Stimulated activated CD4-positive, alpha-beta T cell treated with anti-CD3 and anti-CD28 coated beads, Interleukin-15, amount 100 ng/mL, for 1 hour (primary cell): ENCODE measurements around the gene DPH5.

Experiments
- DNase-seq, 2 donors: peaks; one replicate each; pipeline ENCODE4 v3.0.0-alpha.2; 2020; ENCODE audit warnings: low read depth in 1 of 2, low spot score in 1 of 2

The DPH5 gene

DNA sequence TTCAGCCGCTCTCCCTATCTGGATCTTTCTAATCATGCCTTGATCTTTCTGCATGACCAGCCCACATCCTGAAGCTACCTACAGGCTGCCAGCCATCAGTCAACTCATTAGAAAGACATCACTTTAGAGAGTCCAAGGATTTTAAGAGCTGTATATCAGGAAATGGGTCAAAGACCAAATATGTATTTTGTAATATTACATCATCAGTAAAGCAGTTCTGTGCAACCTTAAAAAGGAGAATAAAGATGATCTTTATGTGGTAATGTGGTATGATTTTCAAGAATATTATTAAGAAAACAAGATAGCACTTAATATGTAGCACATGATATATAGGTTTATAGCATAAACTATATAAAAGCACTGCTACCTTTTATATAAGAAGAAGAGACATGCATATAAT lies 82.1 kb downstream of the DPH5 start:
- no peak for DNase-seq

DNA sequence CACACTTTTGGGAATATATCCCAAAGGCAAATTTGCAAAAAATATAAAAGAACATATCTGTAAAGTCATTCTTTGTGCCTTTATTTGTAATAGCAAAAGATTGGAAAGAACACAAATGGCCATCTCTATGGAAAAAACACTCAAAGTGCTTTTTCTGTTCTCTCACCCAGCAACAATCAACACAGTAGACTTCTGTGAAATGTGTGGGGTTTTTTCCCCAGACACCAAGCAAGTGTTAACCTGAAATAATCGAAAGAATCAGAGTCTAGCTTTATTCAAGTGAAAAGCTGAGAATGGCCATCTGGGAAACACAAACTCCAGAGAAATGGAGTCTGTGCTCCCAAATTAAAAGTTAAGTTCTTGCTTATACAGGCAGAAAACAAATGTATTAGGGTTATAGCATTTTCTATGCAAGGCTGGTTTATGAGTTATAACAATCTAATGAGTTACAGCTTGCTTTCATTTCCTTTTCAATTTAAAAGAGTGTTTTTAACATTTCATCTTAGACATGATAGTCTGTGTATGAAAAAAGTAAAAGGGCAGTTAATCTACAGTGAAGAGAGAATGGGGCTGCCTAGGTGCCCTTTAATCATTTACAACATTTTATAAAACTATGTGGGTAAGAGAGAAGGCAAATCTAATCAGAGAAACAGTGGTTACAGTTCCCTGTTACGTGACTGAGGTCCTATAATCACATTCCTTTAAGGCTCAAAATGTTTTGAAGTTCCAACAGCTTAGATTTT lies 83.1 kb downstream of the DPH5 start:
- DNase-seq, result no peak

DNA sequence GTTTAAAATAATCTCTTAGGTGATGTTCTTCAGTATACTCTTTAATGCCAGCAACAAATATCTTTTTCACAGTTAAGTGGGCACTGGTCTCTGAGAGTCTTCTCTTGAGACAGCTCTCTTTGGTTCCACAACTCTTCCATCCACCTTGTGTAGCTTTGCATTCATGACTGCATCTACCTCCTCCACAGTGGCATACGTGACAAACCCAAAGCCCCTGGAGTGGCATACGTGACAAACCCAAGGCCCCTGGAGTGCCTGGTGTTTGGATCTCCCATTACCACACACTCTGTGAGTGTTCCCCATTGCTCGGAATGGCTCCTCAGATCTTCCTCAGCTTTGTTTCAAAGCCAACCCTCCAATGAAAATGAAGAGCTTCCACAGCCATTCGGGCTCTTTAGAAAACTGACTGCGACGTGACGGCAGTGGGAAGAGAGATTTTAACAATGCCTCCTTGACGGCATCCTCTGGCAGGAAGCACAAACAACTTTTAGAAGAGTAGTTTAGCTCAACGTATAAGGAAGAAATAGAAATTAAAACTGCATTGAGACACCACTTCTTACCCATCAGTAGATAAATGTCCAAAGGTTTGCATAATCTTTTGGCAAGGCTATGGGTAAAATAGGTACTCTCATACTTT lies 83.9 kb downstream of the DPH5 start:
- no peak for DNase-seq

DNA sequence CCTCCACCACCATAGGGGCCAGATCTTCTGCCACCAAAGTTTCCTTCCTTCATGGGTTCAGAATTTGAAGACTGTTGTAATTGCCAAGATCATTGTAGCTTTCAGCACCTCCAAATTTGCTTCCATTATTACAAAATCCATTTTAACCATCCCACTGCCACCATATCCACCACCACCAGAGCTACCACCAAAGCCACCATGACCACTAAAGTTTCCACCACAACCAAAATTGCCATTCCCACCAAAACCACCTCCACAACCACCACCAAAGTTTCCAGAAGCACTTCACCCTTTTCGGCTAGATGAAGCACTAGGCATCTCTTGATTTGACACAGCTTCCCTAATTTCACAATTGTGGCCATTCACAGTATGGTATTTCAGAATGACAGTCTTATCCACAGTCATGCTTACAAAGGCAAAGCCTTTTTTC lies 84.5 kb downstream of the DPH5 start:
- DNase-seq, result no peak
